NCI-H2081 treated with DMSO at 0.1 percent for 48 hours (cell line): Measurements from ENCODE around the gene KATNB1.
A peak's percentile ranks its signal among the peaks of the same experiment; 100 is the strongest.
"Not testable (repeated sequence)": the region's sequence is repeated elsewhere in the genome, so short reads cannot be mapped to it uniquely, and the experiment has no call there.

Experiments used
- DNase-seq: peaks from one replicate; lab custom pipeline; 2025; lab: John Stamatoyannopoulos, UW

The KATNB1 gene

GRCh38 chr16:57725976-57726375 lies 9.6 kb upstream of the KATNB1 start:
- no peak for DNase-seq

GRCh38 chr16:57726433-57726947 lies 9.1 kb upstream of the KATNB1 start:
- no peak for DNase-seq

GRCh38 chr16:57727610-57728009 lies 8.0 kb upstream of the KATNB1 start:
- DNase-seq, result no peak

GRCh38 chr16:57728336-57729181 lies 7.0 kb upstream of the KATNB1 start:
- no peak for DNase-seq

- no peak for DNase-seq
These were observed 6.4 kb upstream of the KATNB1 start for GRCh38 chr16:57729182-57729484.

GRCh38 chr16:57729852-57730251 lies 5.7 kb upstream of the KATNB1 start:
- DNase-seq, result not testable (repeated sequence)

GRCh38 chr16:57730771-57731730 lies 4.5 kb upstream of the KATNB1 start:
- no peak for DNase-seq

GRCh38 chr16:57732037-57732436 lies 3.5 kb upstream of the KATNB1 start:
- DNase-seq, result no peak

- DNase-seq, result no peak
These were observed 2.9 kb upstream of the KATNB1 start for GRCh38 chr16:57732714-57733113.

- no peak for DNase-seq
These were observed 1.2 kb upstream of the KATNB1 start for GRCh38 chr16:57734308-57734924.

GRCh38 chr16:57734925-57735754 lies 430 bp upstream of the KATNB1 start:
- peak; percentile 97 for DNase-seq

- DNase-seq, result no peak
These were observed 1.1 kb downstream of the KATNB1 start for GRCh38 chr16:57736419-57737351.

- DNase-seq, result no peak
These were observed 3.3 kb downstream of the KATNB1 start for GRCh38 chr16:57738844-57739243.

GRCh38 chr16:57739756-57740422 lies 4.3 kb downstream of the KATNB1 start:
- DNase-seq, result no peak

GRCh38 chr16:57740423-57741071 lies 5.0 kb downstream of the KATNB1 start:
- DNase-seq, result no peak

GRCh38 chr16:57741660-57742191 lies 6.2 kb downstream of the KATNB1 start:
- DNase-seq, result no peak

GRCh38 chr16:57742543-57742942 lies 7.0 kb downstream of the KATNB1 start:
- DNase-seq, result no peak

GRCh38 chr16:57743458-57743857 lies 7.9 kb downstream of the KATNB1 start:
- DNase-seq, result no peak
